Activated B cell treated with CpG ODN at 0.5 μM for 24 hours (primary cell): Measurements from ENCODE around the gene MYG1. TPM values are rescaled to one million over a fixed set of nuclear protein-coding genes. Genes with fewer than 3 reads are reported as not detected.

Experiments
- ATAC-seq: fragments of 200-7000 bp; cut with Tn5 transposase; one replicate; pipeline ENCODE4 v1.10.0; 2021; ENCODE audit warnings: low read depth, mild to moderate bottlenecking, moderate library complexity
- CTCF ChIA-PET: fragments of 350-600 bp; sonication (Branson Sonifier 250); formaldehyde crosslinking; loops from one replicate; lab custom pipeline; 2021; ENCODE audit warnings: antibody characterized with exemption; lab: Charles Lee
- POLR2A ChIA-PET: fragments of 350-600 bp; sonication (Branson Sonifier 250); formaldehyde crosslinking; loops from one replicate; lab custom pipeline; 2021; ENCODE audit warnings: antibody characterized with exemption; lab: Charles Lee
- DNase-seq: peaks from one replicate; pipeline ENCODE4 v3.0.0; 2022
- H3K27ac Mint-ChIP-seq: one replicate; pipeline ENCODE4 v1.8.0; 2020; ENCODE audit warnings: mixed read lengths
- H3K27me3 Mint-ChIP-seq: one replicate; pipeline ENCODE4 v1.8.0; 2021; ENCODE audit warnings: mixed read lengths
- H3K36me3 Mint-ChIP-seq: one replicate; pipeline ENCODE4 v1.8.0; 2021; ENCODE audit warnings: low read depth, mixed read lengths
- H3K4me1 Mint-ChIP-seq: one replicate; pipeline ENCODE4 v1.8.0; 2021; ENCODE audit warnings: mixed read lengths
- H3K4me3 Mint-ChIP-seq: one replicate; pipeline ENCODE4 v1.8.0; 2020; ENCODE audit warnings: mild to moderate bottlenecking, mixed read lengths
- H3K9me3 Mint-ChIP-seq: one replicate; pipeline ENCODE4 v1.8.0; 2020; ENCODE audit warnings: mixed read lengths
- intact Hi-C: fragments of 100-400 bp; cut with micrococcal nuclease; formaldehyde crosslinking; loops from one replicate; pipeline ENCODE4 v1.15.1; 2024
- total RNA-seq: library from RNA; stranded (reverse); gene quantifications from 2 replicates; pipeline ENCODE4 v1.2.3, GENCODE V29; 2022
- TF ChIP-seq, protein P1 (sequence below): fragments of 200-600 bp; IDR thresholded peaks from one replicate; pipeline ENCODE4 v1.8.0; 2022; ENCODE audit warnings: antibody characterized with exemption, mild to moderate bottlenecking

MYG1 gene
- total RNA-seq, 1 donor from 2014 or later = 65.3 TPM

DNA sequence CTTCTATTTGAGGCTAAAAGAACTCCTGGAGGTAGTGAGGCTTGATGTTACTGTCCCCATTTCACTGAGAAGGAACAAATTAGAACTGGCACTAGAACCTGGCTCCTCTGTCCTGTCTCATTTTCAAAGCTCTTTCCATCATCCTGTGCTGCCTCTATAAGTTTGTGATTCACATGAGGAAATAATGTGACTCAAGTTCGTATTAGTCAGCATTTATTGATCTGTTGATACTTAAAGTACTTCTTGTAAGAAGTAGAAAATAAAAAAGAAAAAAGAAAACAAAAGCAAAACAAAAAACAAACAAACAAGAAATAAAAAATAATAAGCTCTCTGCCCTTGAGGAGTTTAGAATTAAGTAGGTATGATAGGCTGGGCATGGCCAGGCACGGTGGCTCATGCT lies 33.7 kb upstream of the MYG1 start:
- ChIA-PET POLR2A (interaction anchor here (0.6 to 4.2 kb wide), 3 partner anchors 33 to 52 kb away, joined by 3 to 66 read pairs (median 48); no protein-coding TSS in a partner anchor), CTCF (interaction anchor here (0.7 to 7.3 kb wide), 2 partner anchors 55 to 129 kb away, joined by 3 to 94 read pairs; no protein-coding TSS in a partner anchor)
- Mint-ChIP-seq H3K36me3 (peaks cover 7% of the 10 kb centered on the region), H3K4me1 (peaks cover 21% of the 10 kb centered on the region), H3K27ac (no peak overlapping the region), H3K9me3 (no peaks in the 10 kb centered on the region), H3K4me3 (no peak overlapping the region), H3K27me3 (no peaks in the 10 kb centered on the region)
- ATAC-seq (no peak), DNase-seq (no peak)
- intact Hi-C loops = no loop called here
- TF ChIP-seq, protein P1, sequence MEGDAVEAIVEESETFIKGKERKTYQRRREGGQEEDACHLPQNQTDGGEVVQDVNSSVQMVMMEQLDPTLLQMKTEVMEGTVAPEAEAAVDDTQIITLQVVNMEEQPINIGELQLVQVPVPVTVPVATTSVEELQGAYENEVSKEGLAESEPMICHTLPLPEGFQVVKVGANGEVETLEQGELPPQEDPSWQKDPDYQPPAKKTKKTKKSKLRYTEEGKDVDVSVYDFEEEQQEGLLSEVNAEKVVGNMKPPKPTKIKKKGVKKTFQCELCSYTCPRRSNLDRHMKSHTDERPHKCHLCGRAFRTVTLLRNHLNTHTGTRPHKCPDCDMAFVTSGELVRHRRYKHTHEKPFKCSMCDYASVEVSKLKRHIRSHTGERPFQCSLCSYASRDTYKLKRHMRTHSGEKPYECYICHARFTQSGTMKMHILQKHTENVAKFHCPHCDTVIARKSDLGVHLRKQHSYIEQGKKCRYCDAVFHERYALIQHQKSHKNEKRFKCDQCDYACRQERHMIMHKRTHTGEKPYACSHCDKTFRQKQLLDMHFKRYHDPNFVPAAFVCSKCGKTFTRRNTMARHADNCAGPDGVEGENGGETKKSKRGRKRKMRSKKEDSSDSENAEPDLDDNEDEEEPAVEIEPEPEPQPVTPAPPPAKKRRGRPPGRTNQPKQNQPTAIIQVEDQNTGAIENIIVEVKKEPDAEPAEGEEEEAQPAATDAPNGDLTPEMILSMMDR = no peak

DNA sequence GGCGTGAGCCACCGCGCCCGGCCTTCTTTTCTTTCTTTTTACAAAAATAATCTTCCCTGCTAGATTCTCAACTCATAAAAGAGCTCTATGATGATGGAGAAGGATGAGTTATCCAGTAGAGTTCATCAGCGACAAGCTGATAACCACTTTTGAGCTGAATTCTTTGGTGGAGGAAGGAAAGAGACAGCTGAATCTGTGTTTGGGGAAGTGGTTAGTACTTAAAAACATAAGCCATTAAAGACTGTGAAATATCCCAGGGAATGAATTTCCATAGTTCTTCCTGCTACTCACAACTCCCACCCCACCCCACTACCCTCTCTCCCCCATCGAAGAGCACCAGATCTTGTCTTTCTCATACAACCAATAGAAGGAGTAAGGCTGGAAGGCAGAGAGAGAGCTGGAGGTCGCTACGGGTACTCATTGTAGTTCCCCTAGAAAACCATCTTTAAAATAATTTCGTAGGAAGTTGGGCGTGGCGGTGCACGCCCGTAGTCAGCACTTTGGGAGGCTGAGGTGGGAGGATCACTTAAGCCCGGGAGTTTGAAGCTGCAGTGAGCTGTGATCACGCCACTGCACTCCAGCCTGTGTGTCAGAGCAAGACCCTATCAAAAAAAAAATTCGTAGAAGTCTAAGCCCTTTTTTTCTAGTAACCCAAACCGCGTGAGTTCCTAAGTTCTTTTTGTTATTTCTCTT lies 32.0 kb upstream of the MYG1 start:
- ChIA-PET CTCF (interaction anchor here (0.7 to 7.3 kb wide), 18 partner anchors 10 to 202 kb away, joined by 3 to 94 read pairs (median 4); partner anchors contain the start of genes PFDN5 and ZNF740), POLR2A (interaction anchor here (0.5 to 4.2 kb wide), 18 partner anchors 11 to 411 kb away, joined by 3 to 66 read pairs (median 6); partner anchors contain the start of genes AAAS, CSAD, MYG1 and PFDN5)
- Mint-ChIP-seq H3K4me3 (peak overlapping the region; percentile 98), H3K4me1 (peaks cover 21% of the 10 kb centered on the region), H3K9me3 (no peaks in the 10 kb centered on the region), H3K27me3 (no peaks in the 10 kb centered on the region), H3K36me3 (peaks cover 7% of the 10 kb centered on the region), H3K27ac (peak overlapping the region; percentile 91)
- intact Hi-C loops = no loop called here
- TF ChIP-seq, protein P1 = no peak
- DNase-seq (no peak), ATAC-seq (peak; percentile 35)

- Mint-ChIP-seq H3K9me3 (no peaks in the 10 kb centered on the region), H3K36me3 (peaks cover 7% of the 10 kb centered on the region), H3K4me1 (peaks cover 21% of the 10 kb centered on the region), H3K27ac (peak within 1 kb of the TSS; percentile 91), H3K27me3 (no peaks in the 10 kb centered on the region), H3K4me3 (peak within 1 kb of the TSS; percentile 98)
- POLR2A ChIA-PET = interaction anchor here (1.0 to 4.2 kb wide), 18 partner anchors 11 to 90 kb away, joined by 3 to 66 read pairs (median 6); partner anchors contain the start of genes AAAS, CSAD, MYG1 and PFDN5
- CTCF ChIA-PET = interaction anchor here (0.7 to 7.3 kb wide), 19 partner anchors 11 to 202 kb away, joined by 3 to 94 read pairs (median 5); partner anchors contain the start of genes AAAS, PFDN5 and ZNF740
- DNase-seq (peak; percentile 84), ATAC-seq (peak; percentile 94)
- TF ChIP-seq, protein P1 = no peak
- intact Hi-C loops = loop anchor here (1.0 to 2.0 kb wide), 9 partner anchors 12 to 88 kb away; partner anchors contain the start of genes AAAS, CSAD, MYG1 and PFDN5
These were observed 31.4 kb upstream of the MYG1 start, which contains the start of gene ESPL1 for GRCh38 chr12:53267999-53268629. TSS of gene ESPL1 (plus strand) at chr12:53268299. CDS start at chr12:53268767, 468 bp downstream.

DNA sequence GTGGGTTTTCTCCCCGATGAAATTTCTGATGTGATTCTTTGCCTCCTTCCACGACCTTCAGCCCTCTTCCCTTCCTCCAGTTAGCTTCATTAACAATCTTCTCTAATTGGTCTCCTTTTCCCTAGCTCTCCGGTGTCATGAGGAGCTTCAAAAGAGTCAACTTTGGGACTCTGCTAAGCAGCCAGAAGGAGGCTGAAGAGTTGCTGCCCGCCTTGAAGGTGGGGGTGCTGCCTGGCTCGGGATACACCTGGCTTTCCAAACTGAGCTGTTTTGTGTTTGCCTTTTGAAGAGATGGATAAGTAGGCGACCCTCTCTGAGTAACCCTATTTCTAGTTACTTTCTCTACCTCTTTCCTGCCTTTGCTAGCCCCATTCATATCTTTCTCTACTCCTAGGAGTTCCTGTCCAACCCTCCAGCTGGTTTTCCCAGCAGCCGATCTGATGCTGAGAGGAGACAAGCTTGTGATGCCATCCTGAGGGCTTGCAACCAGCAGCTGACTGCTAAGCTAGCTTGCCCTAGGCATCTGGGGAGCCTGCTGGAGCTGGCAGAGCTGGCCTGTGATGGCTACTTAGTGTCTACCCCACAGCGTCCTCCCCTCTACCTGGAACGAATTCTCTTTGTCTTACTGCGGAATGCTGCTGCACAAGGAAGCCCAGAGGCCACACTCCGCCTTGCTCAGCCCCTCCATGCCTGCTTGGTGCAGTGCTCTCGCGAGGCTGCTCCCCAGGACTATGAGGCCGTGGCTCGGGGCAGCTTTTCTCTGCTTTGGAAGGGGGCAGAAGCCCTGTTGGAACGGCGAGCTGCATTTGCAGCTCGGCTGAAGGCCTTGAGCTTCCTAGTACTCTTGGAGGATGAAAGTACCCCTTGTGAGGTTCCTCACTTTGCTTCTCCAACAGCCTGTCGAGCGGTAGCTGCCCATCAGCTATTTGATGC lies 30.6 kb upstream of the MYG1 start:
- intact Hi-C loops = loop anchor here (1.0 to 2.0 kb wide), 9 partner anchors 13 to 89 kb away; partner anchors contain the start of genes AAAS, CSAD, MYG1 and PFDN5
- POLR2A ChIA-PET = interaction anchor here (1.0 to 4.2 kb wide), 12 partner anchors 12 to 91 kb away, joined by 3 to 66 read pairs (median 14); partner anchors contain the start of genes AAAS, CSAD, MYG1 and PFDN5
- DNase-seq (no peak), ATAC-seq (no peak)
- Mint-ChIP-seq H3K4me1 (peaks cover 21% of the 10 kb centered on the region), H3K9me3 (no peaks in the 10 kb centered on the region), H3K4me3 (peak overlapping the region; percentile 98), H3K27ac (peak overlapping the region; percentile 91), H3K27me3 (no peaks in the 10 kb centered on the region), H3K36me3 (peaks cover 7% of the 10 kb centered on the region)
- CTCF ChIA-PET = interaction anchor here (1.0 to 7.3 kb wide), 13 partner anchors 11 to 111 kb away, joined by 3 to 94 read pairs (median 8); partner anchors contain the start of genes AAAS and PFDN5
- TF ChIP-seq, protein P1 = no peak
